Cerebellar nuclear complex (tissue), 1 donor: ENCODE data around the gene CYB561.

Experiments
- DNase-seq, 2 experiments: peaks; one replicate each; lab custom pipeline; 2025; lab: John Stamatoyannopoulos, UW

Gene CYB561

GRCh38 chr17:63451150-63451549 lies 5.0 kb upstream of the CYB561 start:
- DNase-seq, result no peak

GRCh38 chr17:63450551-63450950 lies 4.4 kb upstream of the CYB561 start:
- DNase-seq, result no peak

- no peak for DNase-seq
Observed at GRCh38 chr17:63448655-63449054, 2.5 kb upstream of the CYB561 start.

GRCh38 chr17:63447471-63448009 lies 1.4 kb upstream of the CYB561 start:
- DNase-seq, result no peak

- DNase-seq, result no peak
Observed at GRCh38 chr17:63446753-63447470, 806 bp upstream of the CYB561 start.

- DNase-seq, result no peak
Observed at GRCh38 chr17:63445571-63445953, 544 bp downstream of the CYB561 start.

GRCh38 chr17:63445065-63445464 lies 1.0 kb downstream of the CYB561 start:
- DNase-seq, result no peak

- DNase-seq, result no peak
Observed at GRCh38 chr17:63444457-63444856, 1.6 kb downstream of the CYB561 start.

GRCh38 chr17:63443053-63443452 lies 3.1 kb downstream of the CYB561 start:
- DNase-seq, result no peak

- no peak for DNase-seq
Observed at GRCh38 chr17:63442549-63443035, 3.5 kb downstream of the CYB561 start.

- DNase-seq, result no peak
Observed at GRCh38 chr17:63442074-63442473, 4.0 kb downstream of the CYB561 start.

GRCh38 chr17:63441654-63442053 lies 4.5 kb downstream of the CYB561 start:
- DNase-seq, result no peak

- no peak for DNase-seq
Observed at GRCh38 chr17:63440770-63441335, 5.3 kb downstream of the CYB561 start.

GRCh38 chr17:63440127-63440769 lies 5.9 kb downstream of the CYB561 start:
- DNase-seq, result no peak

- DNase-seq, result no peak
Observed at GRCh38 chr17:63439687-63440086, 6.4 kb downstream of the CYB561 start.

- DNase-seq, result no peak
Observed at GRCh38 chr17:63438092-63439051, 7.7 kb downstream of the CYB561 start.

GRCh38 chr17:63437287-63438091 lies 8.6 kb downstream of the CYB561 start:
- DNase-seq, result no peak

GRCh38 chr17:63436523-63437110 lies 9.5 kb downstream of the CYB561 start:
- DNase-seq, result no peak

- DNase-seq, result no peak
Observed at GRCh38 chr17:63435681-63436522, 10.2 kb downstream of the CYB561 start.
